GM21723 (cell line): ENCODE data around the gene FAM47E.

Experiments
- ATAC-seq: cut with Tn5 transposase; IDR thresholded peaks from one replicate; pipeline ENCODE4 v1.9.1; 2021; ENCODE audit warnings: mild to moderate bottlenecking, moderate library complexity; ENCODE audit not compliant: unreplicated experiment

The FAM47E gene, protein sequence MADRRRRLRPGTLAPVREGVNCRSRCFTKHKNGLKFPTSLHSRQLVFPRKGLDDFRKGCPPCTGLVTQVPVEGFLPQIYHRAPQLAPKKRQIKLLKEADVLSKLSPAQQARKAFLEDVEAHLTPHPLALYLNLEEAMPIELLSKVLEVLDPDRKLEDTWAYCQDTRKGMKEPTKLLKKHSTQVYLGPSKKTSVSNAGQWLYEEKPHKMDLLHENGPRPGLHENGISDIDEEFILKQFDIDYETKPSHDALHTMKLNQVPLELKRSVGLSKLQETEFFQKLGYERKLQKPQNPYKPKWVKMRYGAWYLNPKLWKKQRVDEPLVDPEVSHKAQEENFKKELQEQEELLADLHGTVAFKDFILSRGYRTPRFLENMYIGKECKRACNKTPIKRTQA

GRCh38 chr4:76251441-76252270 lies at the start of gene FAM47E:
TSS of gene FAM47E (plus strand) at chr4:76251721. CDS start at chr4:76251747, 26 bp downstream.
- no peak for ATAC-seq

- no peak for ATAC-seq
Observed at GRCh38 chr4:76203541-76203940, 48.0 kb upstream of the FAM47E start.

DNA sequence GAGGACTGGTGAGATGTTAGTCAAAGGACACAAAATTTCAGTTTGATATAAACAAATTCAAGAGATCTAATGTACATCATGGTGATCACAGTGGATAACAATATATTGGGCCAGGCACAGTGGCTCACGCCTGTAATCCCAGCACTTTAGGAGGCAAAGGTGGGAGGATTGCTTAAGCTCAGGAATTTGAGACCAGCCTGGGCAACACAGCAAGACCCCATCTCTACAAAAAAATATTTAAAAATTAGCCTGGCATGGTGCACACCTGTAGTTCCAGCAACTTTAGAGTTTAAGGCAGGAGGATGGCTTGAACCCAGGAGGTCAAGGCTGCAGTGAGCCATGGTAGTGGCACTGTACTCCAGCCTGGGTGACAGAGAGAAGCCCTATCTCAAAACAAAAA lies 46.6 kb upstream of the FAM47E start:
- no peak for ATAC-seq

DNA sequence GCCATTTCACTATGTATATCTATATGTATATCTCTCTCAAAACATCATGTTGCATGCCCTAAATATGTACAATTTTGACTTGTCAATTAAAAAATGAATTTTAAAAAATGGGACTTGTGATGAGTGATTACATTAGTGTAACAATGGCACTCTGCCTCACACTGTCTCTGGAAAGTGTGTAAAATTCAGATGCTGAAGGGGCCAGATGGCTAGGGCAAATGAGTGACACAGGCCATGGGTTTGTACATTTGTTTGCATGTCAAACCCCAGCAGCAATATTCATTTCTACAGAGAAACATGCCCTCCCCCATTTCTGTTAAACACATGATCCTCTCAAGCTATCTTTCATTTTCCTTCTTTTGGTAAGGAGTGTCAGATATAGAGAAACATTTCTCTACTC lies 46.0 kb upstream of the FAM47E start:
- no peak for ATAC-seq

GRCh38 chr4:76206222-76206942 lies 45.1 kb upstream of the FAM47E start:
- ATAC-seq = no peak

DNA sequence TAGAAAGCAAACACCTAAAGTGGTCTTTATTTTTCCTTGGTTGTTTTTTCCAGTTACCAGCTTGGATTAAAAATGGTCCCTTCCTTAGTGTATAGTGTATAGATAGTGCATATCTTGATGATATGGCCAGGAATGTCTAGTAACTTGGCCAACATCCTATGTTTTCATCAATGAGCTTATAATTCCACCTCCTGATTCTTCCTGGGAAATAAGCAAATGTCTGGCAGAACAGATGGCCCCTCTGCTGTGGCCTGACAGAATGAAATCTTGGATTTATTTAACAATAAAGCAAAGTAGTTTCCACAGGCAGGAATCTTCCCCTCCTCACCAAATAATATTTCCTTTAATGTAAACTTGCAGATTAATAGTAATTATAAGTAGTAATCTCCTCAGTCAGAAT lies 44.0 kb upstream of the FAM47E start:
- no peak for ATAC-seq

DNA sequence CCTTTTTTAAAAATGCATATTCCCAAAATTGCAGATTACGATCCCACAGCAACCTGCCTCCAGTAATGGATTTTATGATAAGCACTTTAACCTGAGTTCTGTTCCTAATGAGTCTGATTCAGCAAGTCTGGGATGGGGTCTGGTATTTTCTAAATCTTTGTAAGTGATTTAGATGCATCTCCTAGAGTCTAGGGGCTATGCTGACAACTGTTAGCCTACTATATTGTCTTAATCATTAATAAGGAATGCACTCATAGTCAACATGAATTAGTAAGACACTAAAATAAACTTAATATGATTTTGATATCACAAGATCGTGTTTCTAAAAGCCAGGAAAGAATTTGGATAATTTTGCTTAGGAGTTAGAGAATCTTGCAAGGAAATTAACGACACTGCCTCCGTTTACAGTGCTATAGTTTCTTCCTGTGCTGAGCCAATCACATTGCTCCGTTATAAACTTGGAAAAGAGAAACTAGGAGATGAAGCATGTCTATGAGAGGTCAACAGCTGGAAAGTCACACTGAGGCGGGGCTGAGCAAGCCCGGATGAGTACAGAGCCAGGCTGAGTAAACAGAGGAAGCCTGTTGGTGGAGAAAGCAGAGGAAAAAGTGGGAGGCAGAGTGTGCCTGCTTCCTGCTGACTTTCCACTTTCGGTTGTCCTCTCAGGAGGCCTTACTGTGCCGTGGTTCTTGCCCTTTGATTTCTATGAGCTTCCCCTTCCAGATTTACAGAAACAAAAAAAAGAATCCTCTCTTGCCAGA lies 43.3 kb upstream of the FAM47E start:
- ATAC-seq = no peak

DNA sequence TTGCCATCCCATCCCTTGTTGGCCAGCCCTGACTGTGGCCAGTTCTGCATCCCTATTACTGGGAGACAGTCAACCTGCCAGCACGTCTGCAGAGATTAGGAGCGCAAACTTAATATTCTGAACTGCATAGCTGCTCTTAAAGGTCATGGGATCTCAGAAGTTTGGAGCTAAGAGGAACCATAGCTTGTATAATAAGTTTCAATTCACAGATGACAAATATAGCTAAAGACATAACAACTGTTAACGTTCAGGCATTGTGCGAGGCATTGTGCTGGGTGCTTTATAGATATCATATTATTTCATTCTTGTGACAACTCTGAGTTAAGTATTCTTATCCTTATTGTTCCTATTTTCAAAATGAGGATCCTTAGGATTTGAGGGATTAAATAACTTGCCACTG lies 41.6 kb upstream of the FAM47E start:
- ATAC-seq = no peak

DNA sequence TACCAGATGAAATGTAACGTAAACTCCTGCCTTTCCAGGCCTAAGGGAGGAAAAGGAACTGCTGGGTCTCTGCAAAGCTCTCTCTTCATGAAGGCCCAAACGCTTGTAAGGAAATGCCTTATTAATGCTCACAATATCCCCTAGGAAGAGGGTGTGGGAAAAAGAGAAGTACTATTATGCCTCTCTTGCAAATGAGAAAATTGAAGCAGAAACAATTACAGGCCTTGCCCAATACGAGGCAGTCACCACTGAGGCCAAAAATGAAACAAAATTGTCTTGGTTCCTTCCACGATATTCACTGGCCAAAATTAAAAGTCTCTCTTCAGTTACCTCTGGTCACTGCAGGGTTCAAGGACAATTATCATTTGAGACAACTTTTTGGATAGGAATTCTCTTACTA lies 41.1 kb upstream of the FAM47E start:
- ATAC-seq = no peak

- ATAC-seq = no peak
Observed at GRCh38 chr4:76211769-76212708, 39.5 kb upstream of the FAM47E start.

- no peak for ATAC-seq
Observed at GRCh38 chr4:76212851-76213414, 38.6 kb upstream of the FAM47E start.

DNA sequence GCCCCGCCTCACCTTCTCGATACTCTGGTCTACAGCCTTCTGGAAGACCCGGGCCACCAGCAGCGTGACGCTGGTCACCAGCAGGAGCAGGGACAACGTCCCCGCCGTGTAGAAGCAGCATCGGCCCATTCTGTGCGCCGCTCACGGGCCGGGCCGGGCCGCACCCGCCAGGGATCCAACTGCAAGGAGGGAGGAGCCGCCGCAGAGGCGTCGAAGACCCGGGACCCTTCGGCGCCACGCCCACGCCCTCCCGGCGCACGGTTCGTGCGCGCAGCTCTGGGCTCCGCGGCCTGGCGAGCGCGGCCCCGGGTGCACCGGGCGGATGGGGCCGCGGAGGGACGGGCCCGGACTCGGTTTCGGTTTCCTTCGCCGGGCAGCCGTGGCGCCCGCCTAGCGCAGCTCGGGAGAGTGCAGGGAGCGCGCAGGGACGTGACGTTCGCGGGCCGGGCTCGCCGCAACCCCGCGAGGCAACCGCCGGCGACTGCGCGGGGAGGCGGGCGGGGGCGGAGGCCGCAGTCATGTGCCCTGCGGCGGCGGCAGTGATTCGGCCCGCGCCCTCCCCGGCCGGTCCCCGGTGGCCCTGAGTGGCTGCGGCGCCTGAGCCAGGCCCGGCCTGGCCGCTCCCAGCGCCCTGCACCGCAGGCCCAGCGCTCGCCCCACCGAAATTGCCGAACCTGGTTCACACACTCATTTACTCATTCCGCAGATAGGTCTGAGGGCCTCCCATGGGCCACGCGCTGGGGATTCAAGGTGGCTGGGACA lies 37.9 kb upstream of the FAM47E start, which contains the start of gene SCARB2:
Gene SCARB2, minus strand, starts transcription at position 410 of the 762 bp plus-strand sequence. Its CDS starts 281 bp downstream, at position 129.
- ATAC-seq = peak; percentile 78

- peak; percentile 63 for ATAC-seq
Observed at GRCh38 chr4:76214177-76214675, 37.3 kb upstream of the FAM47E start.

- ATAC-seq = no peak
Observed at GRCh38 chr4:76215077-76215476, 36.4 kb upstream of the FAM47E start.

DNA sequence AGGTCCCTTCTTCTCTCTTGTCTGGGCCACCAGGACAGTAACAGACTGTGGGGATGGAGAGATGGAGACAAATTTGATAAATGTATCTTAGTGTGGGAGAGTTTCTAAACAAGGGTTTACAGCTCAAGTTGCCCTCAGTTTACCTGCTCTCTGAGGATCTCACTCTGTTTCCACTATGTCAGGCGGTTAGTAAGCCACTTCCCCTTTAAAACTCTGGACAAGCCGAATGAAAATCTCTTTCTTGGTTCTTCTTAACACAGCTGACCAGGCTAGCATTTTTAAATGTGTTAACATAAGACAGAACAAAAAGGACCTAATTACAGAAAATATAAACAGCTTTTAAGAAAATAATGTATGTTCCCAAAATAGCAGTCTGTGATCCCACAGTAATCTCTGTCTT lies 35.0 kb upstream of the FAM47E start:
- no peak for ATAC-seq

- no peak for ATAC-seq
Observed at GRCh38 chr4:76216975-76217814, 34.3 kb upstream of the FAM47E start.

GRCh38 chr4:76219299-76220055 lies 32.0 kb upstream of the FAM47E start:
- ATAC-seq = no peak
